T-helper 1 cell treated with Interleukin-12 subunit alpha and Interleukin-12 subunit beta and Interleukin-4 antibody, amounts not matched to agents 30 μg/mL and 1 μg/mL, for 36 hours (primary cell): ENCODE measurements around the gene PTPN13.

Source experiments
- H3K27ac Mint-ChIP-seq: one replicate; pipeline ENCODE4 v1.8.0; 2021; ENCODE audit warnings: mild to moderate bottlenecking, mixed read lengths
- H3K27me3 Mint-ChIP-seq: one replicate; pipeline ENCODE4 v1.8.0; 2021; ENCODE audit warnings: low read depth, mixed read lengths
- H3K36me3 Mint-ChIP-seq: one replicate; pipeline ENCODE4 v1.8.0; 2021; ENCODE audit warnings: low read depth, mixed read lengths
- H3K4me1 Mint-ChIP-seq: one replicate; pipeline ENCODE4 v1.8.0; 2021; ENCODE audit warnings: low read depth, mixed read lengths
- H3K4me3 Mint-ChIP-seq: one replicate; pipeline ENCODE4 v1.8.0; 2021; ENCODE audit warnings: mild to moderate bottlenecking, moderate library complexity, mixed read lengths
- H3K9me3 Mint-ChIP-seq: one replicate; pipeline ENCODE4 v1.8.0; 2021; ENCODE audit warnings: mixed read lengths

PTPN13 gene

DNA sequence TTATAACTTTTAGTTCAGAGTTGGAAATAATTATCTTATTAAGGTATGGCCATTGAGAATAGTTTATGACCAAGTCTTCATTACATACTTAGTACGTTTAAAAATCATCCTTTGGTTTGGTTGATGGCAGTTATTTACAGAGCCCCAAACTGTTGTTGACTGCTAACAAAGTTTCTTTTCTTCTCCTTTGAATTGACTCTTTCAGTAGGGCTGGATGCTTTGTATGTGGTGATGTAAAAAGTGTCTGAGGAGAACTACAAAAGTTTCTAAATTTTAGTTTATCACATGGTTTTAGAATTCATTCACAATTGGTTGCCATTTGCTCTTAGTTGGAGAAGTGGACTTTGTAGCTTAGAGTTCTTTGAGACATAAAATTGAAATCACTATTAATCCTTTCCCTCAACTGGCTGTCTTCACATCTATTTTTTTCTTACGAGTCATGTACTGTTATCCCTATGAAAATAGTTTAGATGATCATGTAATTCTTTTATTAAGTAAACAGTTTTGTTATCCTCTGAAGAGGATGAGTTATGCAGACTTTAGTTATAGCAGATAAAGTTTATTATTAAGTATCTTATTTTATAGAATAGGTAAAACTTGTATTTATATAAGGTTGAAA, 14.8 kb downstream of the PTPN13 start:
- no peaks in the 10 kb centered on the region for H3K4me1 Mint-ChIP-seq
- H3K36me3 Mint-ChIP-seq = no peaks in the 10 kb centered on the region

GRCh38 chr4:86611757-86612156, 17.6 kb downstream of the PTPN13 start:
- no peaks in the 10 kb centered on the region for H3K4me1 Mint-ChIP-seq
- H3K27me3 Mint-ChIP-seq = peaks cover 22% of the 10 kb centered on the region
- H3K9me3 Mint-ChIP-seq = no peaks in the 10 kb centered on the region
- no peak overlapping the region for H3K4me3 Mint-ChIP-seq
- H3K27ac Mint-ChIP-seq = no peak overlapping the region
- H3K36me3 Mint-ChIP-seq = no peaks in the 10 kb centered on the region

More for the DNA sequence above, 14.8 kb downstream of the PTPN13 start:
- H3K9me3 Mint-ChIP-seq = no peaks in the 10 kb centered on the region
- no peak overlapping the region for H3K4me3 Mint-ChIP-seq
- peaks cover 27% of the 10 kb centered on the region for H3K27me3 Mint-ChIP-seq
- no peak overlapping the region for H3K27ac Mint-ChIP-seq

DNA sequence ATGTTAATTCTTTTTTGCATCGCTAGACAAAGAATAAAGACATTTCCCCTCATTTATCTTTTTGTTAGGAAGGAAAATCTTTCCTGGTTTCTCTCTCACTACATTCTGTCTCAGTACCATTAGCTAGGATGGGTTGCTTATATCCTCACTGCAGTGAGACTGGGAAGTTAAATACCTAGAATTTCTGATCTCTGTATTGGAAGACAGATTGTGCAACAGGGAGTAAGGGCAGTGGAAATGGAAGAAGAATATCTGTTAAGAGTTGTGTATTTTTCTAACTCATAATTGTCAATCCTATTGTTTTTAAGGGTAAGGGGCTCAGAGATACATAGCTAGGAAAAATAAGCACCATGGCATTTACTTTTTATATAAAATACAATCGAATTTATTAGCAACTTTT, 19.6 kb downstream of the PTPN13 start:
- no peak overlapping the region for H3K27ac Mint-ChIP-seq

GRCh38 chr4:86614865-86615264, 20.8 kb downstream of the PTPN13 start:
- no peaks in the 10 kb centered on the region for H3K9me3 Mint-ChIP-seq
- no peaks in the 10 kb centered on the region for H3K4me1 Mint-ChIP-seq
- H3K27me3 Mint-ChIP-seq = peaks cover 25% of the 10 kb centered on the region
- H3K27ac Mint-ChIP-seq = no peak overlapping the region
- no peak overlapping the region for H3K4me3 Mint-ChIP-seq
- H3K36me3 Mint-ChIP-seq = no peaks in the 10 kb centered on the region

More for the DNA sequence above, 19.6 kb downstream of the PTPN13 start:
- H3K27me3 Mint-ChIP-seq = peaks cover 21% of the 10 kb centered on the region
- H3K36me3 Mint-ChIP-seq = no peaks in the 10 kb centered on the region
- H3K4me1 Mint-ChIP-seq = no peaks in the 10 kb centered on the region
- H3K9me3 Mint-ChIP-seq = no peaks in the 10 kb centered on the region
- no peak overlapping the region for H3K4me3 Mint-ChIP-seq

GRCh38 chr4:86615501-86615900, 21.4 kb downstream of the PTPN13 start:
- Mint-ChIP-seq H3K36me3 (no peaks in the 10 kb centered on the region), H3K27me3 (peaks cover 20% of the 10 kb centered on the region), H3K4me3 (no peak overlapping the region), H3K4me1 (no peaks in the 10 kb centered on the region), H3K9me3 (no peaks in the 10 kb centered on the region), H3K27ac (no peak overlapping the region)

GRCh38 chr4:86619656-86620055, 25.5 kb downstream of the PTPN13 start:
- Mint-ChIP-seq H3K4me3 (no peak overlapping the region), H3K27me3 (peaks cover 32% of the 10 kb centered on the region), H3K27ac (no peak overlapping the region), H3K4me1 (no peaks in the 10 kb centered on the region), H3K9me3 (no peaks in the 10 kb centered on the region), H3K36me3 (no peaks in the 10 kb centered on the region)

DNA sequence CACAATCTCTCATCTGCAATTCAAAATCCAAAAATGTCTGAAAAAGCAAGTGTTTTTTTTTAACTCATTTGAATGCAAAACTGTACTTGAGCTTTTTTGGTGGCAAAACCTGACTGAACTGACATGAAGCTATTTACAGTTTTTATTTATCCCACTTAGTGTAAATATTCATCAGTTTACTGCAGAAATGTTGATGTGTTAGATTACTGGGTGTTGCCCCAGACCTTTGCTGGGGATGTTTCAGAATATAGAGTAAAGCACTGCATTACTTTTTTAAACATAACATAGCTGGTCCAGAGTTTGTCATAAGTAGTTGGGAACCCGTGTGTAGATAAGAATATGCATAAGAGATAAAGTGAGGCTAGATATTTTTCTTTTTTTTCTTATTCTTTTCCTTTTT, 27.3 kb downstream of the PTPN13 start:
- Mint-ChIP-seq H3K27me3 (peaks cover 36% of the 10 kb centered on the region), H3K9me3 (no peaks in the 10 kb centered on the region), H3K4me3 (no peak overlapping the region), H3K4me1 (no peaks in the 10 kb centered on the region), H3K27ac (no peak overlapping the region), H3K36me3 (no peaks in the 10 kb centered on the region)

GRCh38 chr4:86626066-86626465, 32.0 kb downstream of the PTPN13 start:
- Mint-ChIP-seq H3K4me3 (no peak overlapping the region), H3K36me3 (no peaks in the 10 kb centered on the region), H3K27ac (no peak overlapping the region), H3K27me3 (peaks cover 29% of the 10 kb centered on the region), H3K4me1 (no peaks in the 10 kb centered on the region), H3K9me3 (no peaks in the 10 kb centered on the region)

GRCh38 chr4:86627462-86628135, 33.5 kb downstream of the PTPN13 start:
- Mint-ChIP-seq H3K9me3 (no peaks in the 10 kb centered on the region), H3K4me1 (no peaks in the 10 kb centered on the region), H3K36me3 (no peaks in the 10 kb centered on the region), H3K27ac (no peak overlapping the region), H3K27me3 (peaks cover 21% of the 10 kb centered on the region), H3K4me3 (no peak overlapping the region)

DNA sequence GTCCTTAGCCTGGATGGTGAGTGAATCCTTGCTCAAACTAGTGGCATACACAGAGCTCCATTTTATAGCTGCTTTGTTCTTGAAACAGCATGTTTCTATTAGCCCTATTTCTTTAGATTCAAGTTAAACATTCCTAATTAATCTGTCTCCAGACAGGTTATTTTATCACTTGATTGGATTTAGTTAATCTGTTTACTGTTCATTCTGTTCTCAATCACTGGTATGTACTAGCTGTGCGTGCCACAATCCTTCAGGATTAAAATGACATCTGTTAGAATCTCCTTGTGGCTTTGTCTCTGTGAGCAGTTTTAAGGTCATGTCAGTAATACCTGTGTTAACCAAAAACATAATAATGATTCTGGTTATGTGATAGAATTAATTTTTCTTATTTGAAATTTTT, 36.5 kb downstream of the PTPN13 start:
- no peaks in the 10 kb centered on the region for H3K36me3 Mint-ChIP-seq

DNA sequence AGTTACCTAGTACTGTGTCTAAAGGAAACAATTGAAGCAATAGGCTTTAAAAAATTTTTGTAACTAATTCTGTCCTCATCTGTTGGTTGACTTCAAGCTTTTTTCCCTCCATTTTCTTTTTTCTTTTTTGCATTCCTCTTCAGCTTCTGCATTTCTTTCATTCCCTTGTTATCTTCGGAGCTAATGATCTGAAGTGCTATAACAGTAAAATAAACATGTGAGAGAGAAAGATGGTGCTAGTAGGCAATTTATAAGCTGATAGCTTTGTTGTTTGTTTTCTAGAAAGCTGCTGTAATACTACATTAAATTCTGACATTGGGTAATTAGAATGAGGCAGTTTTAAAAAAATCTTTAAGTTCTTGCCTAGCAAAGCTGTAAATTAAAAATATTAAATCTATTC, 37.1 kb downstream of the PTPN13 start:
- H3K9me3 Mint-ChIP-seq = no peaks in the 10 kb centered on the region
- H3K27ac Mint-ChIP-seq = no peak overlapping the region
- H3K4me1 Mint-ChIP-seq = no peaks in the 10 kb centered on the region
- H3K4me3 Mint-ChIP-seq = no peak overlapping the region
- no peaks in the 10 kb centered on the region for H3K36me3 Mint-ChIP-seq
- H3K27me3 Mint-ChIP-seq = peaks cover under 1% of the 10 kb centered on the region

More for the DNA sequence above, 36.5 kb downstream of the PTPN13 start:
- no peaks in the 10 kb centered on the region for H3K9me3 Mint-ChIP-seq
- no peak overlapping the region for H3K27ac Mint-ChIP-seq
- H3K27me3 Mint-ChIP-seq = peaks cover 4% of the 10 kb centered on the region
- H3K4me1 Mint-ChIP-seq = no peaks in the 10 kb centered on the region
- H3K4me3 Mint-ChIP-seq = no peak overlapping the region

DNA sequence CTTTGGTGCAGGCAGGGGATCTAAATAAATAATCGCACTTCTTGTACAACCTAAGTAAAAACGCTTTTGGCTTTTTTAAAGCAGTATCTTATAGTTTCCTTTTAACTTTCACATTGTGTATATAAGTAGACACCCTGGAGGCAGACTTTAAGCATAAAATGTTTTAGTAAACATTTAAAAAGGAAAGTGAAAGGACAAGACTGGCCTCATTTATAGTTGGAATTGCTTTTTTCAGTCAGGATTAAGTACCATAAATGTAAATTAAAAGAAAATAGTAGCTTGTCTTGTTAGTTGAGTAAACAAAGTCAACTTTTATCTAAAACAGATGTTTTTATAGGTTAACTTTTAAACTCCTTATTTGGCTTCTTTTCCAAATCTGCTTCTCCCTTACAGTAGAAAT, 39.7 kb downstream of the PTPN13 start:
- no peak overlapping the region for H3K27ac Mint-ChIP-seq
- H3K27me3 Mint-ChIP-seq = no peaks in the 10 kb centered on the region
- no peaks in the 10 kb centered on the region for H3K9me3 Mint-ChIP-seq
- no peak overlapping the region for H3K4me3 Mint-ChIP-seq
- H3K36me3 Mint-ChIP-seq = no peaks in the 10 kb centered on the region
- no peaks in the 10 kb centered on the region for H3K4me1 Mint-ChIP-seq

DNA sequence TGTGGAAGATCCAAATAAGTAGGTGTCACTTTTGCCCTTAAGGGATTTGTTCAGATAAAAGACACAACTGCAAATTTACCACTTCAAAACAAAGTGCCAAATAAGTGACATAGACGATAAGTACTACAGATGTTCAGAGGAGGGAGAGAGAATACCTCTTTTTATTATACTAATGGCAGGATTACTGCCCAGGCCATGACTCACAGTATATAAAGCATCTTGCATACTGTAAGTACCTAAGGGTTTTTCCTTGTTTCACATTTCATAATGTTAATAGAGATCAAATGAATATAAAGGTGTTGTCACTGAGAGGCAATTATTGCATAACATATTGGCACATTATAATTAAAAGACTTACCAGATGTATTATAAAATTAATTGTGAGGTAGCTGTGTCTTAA, 46.4 kb downstream of the PTPN13 start:
- Mint-ChIP-seq H3K4me1 (no peaks in the 10 kb centered on the region), H3K4me3 (no peak overlapping the region), H3K27ac (no peak overlapping the region), H3K36me3 (no peaks in the 10 kb centered on the region), H3K9me3 (no peaks in the 10 kb centered on the region), H3K27me3 (peaks cover 4% of the 10 kb centered on the region)

DNA sequence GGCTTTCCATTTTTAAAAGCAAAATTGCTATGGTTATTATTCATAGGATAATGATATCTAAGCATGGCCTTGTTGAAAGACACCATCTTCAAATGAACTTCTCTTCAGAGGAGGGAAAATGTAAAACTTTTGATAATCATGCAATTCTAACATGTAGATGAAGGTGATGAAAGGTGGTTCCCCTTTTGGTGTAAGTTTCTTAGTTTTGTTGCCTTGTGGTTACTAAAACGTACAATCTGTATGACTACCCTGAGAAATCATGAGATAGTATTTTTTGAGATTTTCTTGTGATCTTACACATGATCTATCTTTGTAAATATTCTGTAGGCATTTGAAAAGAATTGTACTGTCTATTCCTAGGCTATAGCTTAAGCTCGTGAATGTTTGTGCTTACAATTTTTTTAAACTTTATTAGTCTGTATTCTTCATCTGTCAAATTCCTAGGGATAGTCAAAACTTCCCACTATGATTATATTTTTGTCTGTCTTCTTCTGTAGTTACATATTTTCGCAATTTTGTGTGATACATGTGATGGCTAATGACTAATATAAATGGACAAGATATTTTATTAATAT, 47.5 kb downstream of the PTPN13 start:
- Mint-ChIP-seq H3K27me3 (peaks cover 4% of the 10 kb centered on the region), H3K4me3 (no peak overlapping the region), H3K36me3 (no peaks in the 10 kb centered on the region), H3K27ac (no peak overlapping the region), H3K4me1 (no peaks in the 10 kb centered on the region), H3K9me3 (no peaks in the 10 kb centered on the region)

GRCh38 chr4:86644892-86645291, 50.8 kb downstream of the PTPN13 start:
- H3K4me3 Mint-ChIP-seq = no peak overlapping the region
- H3K36me3 Mint-ChIP-seq = no peaks in the 10 kb centered on the region
- H3K27ac Mint-ChIP-seq = no peak overlapping the region
- H3K27me3 Mint-ChIP-seq = peaks cover 4% of the 10 kb centered on the region
- no peaks in the 10 kb centered on the region for H3K4me1 Mint-ChIP-seq
- no peaks in the 10 kb centered on the region for H3K9me3 Mint-ChIP-seq
